Prostate gland (tissue), 2 donors: ENCODE measurements around the gene CAD. TPM values are rescaled to one million over a fixed set of nuclear protein-coding genes. Genes with fewer than 3 reads are reported as not detected.

Source experiments
- DNase-seq: peaks from one replicate; pipeline ENCODE4 v3.0.0-alpha.2; 2019; ENCODE audit warnings: low spot score
- H3K27ac ChIP-seq, 2 donors: fragments of 200-600 bp; sonication (generic); 2 replicates each; pipeline ENCODE4 v1.5.1; 2017 to 2019
- H3K27me3 ChIP-seq: fragments of 200-600 bp; sonication (generic); replicated peaks from 2 replicates; pipeline ENCODE4 v1.5.1; 2019; ENCODE audit not compliant: insufficient read depth
- H3K36me3 ChIP-seq, 2 donors: fragments of 200-600 bp; sonication (generic); 1 replicate in 1 of 2; 2 replicates in 1 of 2; pipeline versions ENCODE4 v1.5.1 to v1.8.1; 2017 to 2019
- H3K4me1 ChIP-seq: fragments of 200-600 bp; sonication (generic); replicated peaks from 2 replicates; pipeline ENCODE4 v1.5.1; 2019
- H3K4me3 ChIP-seq, 2 donors: fragments of 200-600 bp; sonication (generic); 2 replicates each; pipeline ENCODE4 v1.5.1; 2017 to 2019
- H3K9me3 ChIP-seq: fragments of 200-600 bp; sonication (generic); 2 replicates; pipeline ENCODE4 v1.5.1; 2017
- POLR2A ChIP-seq: fragments of 450-650 bp; IDR thresholded peaks from one replicate; pipeline ENCODE4 v1.6.1; 2016; ENCODE audit warnings: antibody characterized with exemption, mild to moderate bottlenecking
- POLR2AphosphoS5 ChIP-seq: sonication (generic); formaldehyde crosslinking; IDR thresholded peaks from one replicate; pipeline ENCODE4 v1.6.1; 2017; ENCODE audit warnings: antibody characterized with exemption
- WGBS: methylation state at CpG from one replicate; pipeline ENCODE4 v1.1.5; 2018; 5-methylcytosine and 5-hydroxymethylcytosine counted together
- intact Hi-C: fragments of 100-400 bp; cut with DNase I; formaldehyde crosslinking; loops from one replicate; pipeline ENCODE4 v1.14.2; 2022
- total RNA-seq, 2 donors: library from RNA; depleted of rRNA; stranded (reverse); fragments of >200 nt; gene quantifications; one replicate each; pipeline ENCODE4 v1.1.0, GENCODE V29; 2016
- TF ChIP-seq, protein P1 (sequence below), 4 experiments: fragments of 200-600 bp in 2 of 4; fragments of 450-650 bp in 2 of 4; sonication (generic) in 2 of 4; IDR thresholded peaks; 1 replicate in 3 of 4; 2 replicates in 1 of 4; pipeline ENCODE4 v1.5.1; 2016 to 2019; ENCODE audit warnings: antibody characterized with exemption in 4 of 4, mild to moderate bottlenecking in 2 of 4, moderate library complexity in 2 of 4

CAD gene
- total RNA-seq, 2 donors from 2014 or later = 16.0 to 63.6 TPM

- H3K4me3 ChIP-seq = no peak overlapping the region
- TF ChIP-seq POLR2AphosphoS5 (no peak), POLR2A (no peak)
- TF ChIP-seq, protein P1, sequence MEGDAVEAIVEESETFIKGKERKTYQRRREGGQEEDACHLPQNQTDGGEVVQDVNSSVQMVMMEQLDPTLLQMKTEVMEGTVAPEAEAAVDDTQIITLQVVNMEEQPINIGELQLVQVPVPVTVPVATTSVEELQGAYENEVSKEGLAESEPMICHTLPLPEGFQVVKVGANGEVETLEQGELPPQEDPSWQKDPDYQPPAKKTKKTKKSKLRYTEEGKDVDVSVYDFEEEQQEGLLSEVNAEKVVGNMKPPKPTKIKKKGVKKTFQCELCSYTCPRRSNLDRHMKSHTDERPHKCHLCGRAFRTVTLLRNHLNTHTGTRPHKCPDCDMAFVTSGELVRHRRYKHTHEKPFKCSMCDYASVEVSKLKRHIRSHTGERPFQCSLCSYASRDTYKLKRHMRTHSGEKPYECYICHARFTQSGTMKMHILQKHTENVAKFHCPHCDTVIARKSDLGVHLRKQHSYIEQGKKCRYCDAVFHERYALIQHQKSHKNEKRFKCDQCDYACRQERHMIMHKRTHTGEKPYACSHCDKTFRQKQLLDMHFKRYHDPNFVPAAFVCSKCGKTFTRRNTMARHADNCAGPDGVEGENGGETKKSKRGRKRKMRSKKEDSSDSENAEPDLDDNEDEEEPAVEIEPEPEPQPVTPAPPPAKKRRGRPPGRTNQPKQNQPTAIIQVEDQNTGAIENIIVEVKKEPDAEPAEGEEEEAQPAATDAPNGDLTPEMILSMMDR (IDR thresholded peaks at IDR 0.05) = no peak
Measured at GRCh38 chr2:27222407-27222806, 5.2 kb downstream of the CAD start.

GRCh38 chr2:27223416-27223815 is 6.2 kb downstream of the CAD start:
- H3K4me3 ChIP-seq = no peak overlapping the region
- intact Hi-C loops = no loop called here
- H3K27me3 ChIP-seq = no peaks in the 10 kb centered on the region
- DNase-seq = no peak
- H3K4me1 ChIP-seq = no peaks in the 10 kb centered on the region
- peaks cover 0 to 10% of the 10 kb centered on the region in 2 donors for H3K36me3 ChIP-seq
- H3K9me3 ChIP-seq = no peaks in the 10 kb centered on the region
- no peak overlapping the region for H3K27ac ChIP-seq
- TF ChIP-seq POLR2AphosphoS5 (no peak), POLR2A (no peak)
- TF ChIP-seq, protein P1 (IDR thresholded peaks at IDR 0.05) = no peak
- 96% methylated on average over 6 of the region's 6 CpGs for WGBS

More at GRCh38 chr2:27222407-27222806, 5.2 kb downstream of the CAD start:
- intact Hi-C loops = no loop called here
- H3K4me1 ChIP-seq = no peaks in the 10 kb centered on the region
- peaks cover 0 to 10% of the 10 kb centered on the region in 2 donors for H3K36me3 ChIP-seq
- no peak overlapping the region for H3K27ac ChIP-seq
- 98% methylated on average over 5 of the region's 5 CpGs for WGBS
- no peak for DNase-seq
- H3K27me3 ChIP-seq = no peaks in the 10 kb centered on the region
- no peaks in the 10 kb centered on the region for H3K9me3 ChIP-seq

DNA sequence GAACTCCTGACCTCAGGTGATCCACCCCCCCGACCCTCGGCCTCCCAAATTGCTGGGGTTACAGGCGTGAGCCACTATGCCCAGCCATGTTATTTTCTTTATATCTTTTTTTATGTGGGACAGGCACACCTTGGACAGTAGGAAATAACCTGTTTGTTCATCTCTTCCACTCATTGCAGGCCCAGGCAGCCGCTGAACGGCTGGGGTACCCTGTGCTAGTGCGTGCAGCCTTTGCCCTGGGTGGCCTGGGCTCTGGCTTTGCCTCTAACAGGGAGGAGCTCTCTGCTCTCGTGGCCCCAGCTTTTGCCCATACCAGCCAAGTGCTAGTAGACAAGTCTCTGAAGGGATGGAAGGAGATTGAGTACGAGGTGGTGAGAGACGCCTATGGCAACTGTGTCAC is 8.4 kb downstream of the CAD start:
- DNase-seq = no peak
- Histone ChIP-seq H3K36me3 (peaks cover 0 to 10% of the 10 kb centered on the region in 2 donors), H3K9me3 (no peaks in the 10 kb centered on the region), H3K4me1 (no peaks in the 10 kb centered on the region), H3K27me3 (no peaks in the 10 kb centered on the region), H3K27ac (no peak overlapping the region), H3K4me3 (no peak overlapping the region)
- 94% methylated on average over 9 of the region's 9 CpGs for WGBS
- TF ChIP-seq POLR2AphosphoS5 (no peak), POLR2A (no peak)
- TF ChIP-seq, protein P1 (IDR thresholded peaks at IDR 0.05) = no peak
- intact Hi-C loops = no loop called here

DNA sequence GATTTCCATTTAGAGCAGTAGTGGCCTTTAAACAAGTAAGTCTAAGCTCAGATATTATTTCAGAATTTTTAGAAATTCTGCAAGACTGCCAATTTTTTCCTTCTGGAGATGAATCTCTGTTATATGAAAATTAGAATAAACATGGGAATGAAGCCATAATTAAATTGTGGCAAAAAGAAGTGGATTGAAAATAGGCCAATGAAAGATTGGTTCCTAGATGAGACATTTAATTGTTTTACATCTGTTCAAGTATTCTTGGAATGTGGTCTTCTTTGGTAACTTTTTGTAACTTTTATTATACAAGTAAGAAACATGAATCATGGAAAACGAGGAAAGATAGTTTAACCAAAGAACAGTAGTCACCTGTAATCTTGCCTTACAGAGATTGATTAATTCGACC is 10.3 kb downstream of the CAD start:
- intact Hi-C loops = no loop called here
- no peaks in the 10 kb centered on the region for H3K9me3 ChIP-seq
- DNase-seq = no peak
- H3K27me3 ChIP-seq = no peaks in the 10 kb centered on the region
- no peak overlapping the region for H3K27ac ChIP-seq
- WGBS = 71% methylated on average over 2 of the region's 2 CpGs
- no peak overlapping the region for H3K4me3 ChIP-seq
- TF ChIP-seq POLR2A (no peak), POLR2AphosphoS5 (no peak)
- TF ChIP-seq, protein P1 (IDR thresholded peaks at IDR 0.05) = no peak
- H3K36me3 ChIP-seq = peaks cover 0 to 21% of the 10 kb centered on the region in 2 donors
- no peaks in the 10 kb centered on the region for H3K4me1 ChIP-seq

DNA sequence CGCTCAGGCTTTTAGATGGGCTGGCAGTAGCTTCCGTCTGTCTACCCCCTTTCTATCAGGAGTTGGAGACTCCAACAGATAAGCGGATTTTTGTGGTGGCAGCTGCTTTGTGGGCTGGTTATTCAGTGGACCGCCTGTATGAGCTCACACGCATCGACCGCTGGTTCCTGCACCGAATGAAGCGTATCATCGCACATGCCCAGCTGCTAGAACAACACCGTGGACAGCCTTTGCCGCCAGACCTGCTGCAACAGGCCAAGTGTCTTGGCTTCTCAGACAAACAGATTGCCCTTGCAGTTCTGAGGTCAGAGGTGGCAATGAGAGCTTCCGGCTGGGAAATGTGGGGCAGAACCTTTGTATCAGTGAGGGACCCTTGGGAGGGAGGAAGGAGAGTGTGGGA is 14.8 kb downstream of the CAD start:
- no peaks in the 10 kb centered on the region for H3K27me3 ChIP-seq
- intact Hi-C loops = no loop called here
- no peaks in the 10 kb centered on the region for H3K4me1 ChIP-seq
- no peak overlapping the region for H3K4me3 ChIP-seq
- H3K27ac ChIP-seq = no peak overlapping the region
- H3K36me3 ChIP-seq = peaks cover 0 to 36% of the 10 kb centered on the region in 2 donors
- TF ChIP-seq POLR2AphosphoS5 = no peak
- no peak for TF ChIP-seq POLR2A
- TF ChIP-seq, protein P1 (IDR thresholded peaks at IDR 0.05) = no peak
- H3K9me3 ChIP-seq = no peaks in the 10 kb centered on the region
- DNase-seq = no peak
- WGBS = 97% methylated on average over 13 of the region's 13 CpGs
